HG03108 (cell line): ENCODE results near the gene LRRC8B.
"Not testable (repeated sequence)": the region's sequence is repeated elsewhere in the genome, so short reads cannot be mapped to it uniquely, and the experiment has no call there.

Experiments
- ATAC-seq: cut with Tn5 transposase; IDR thresholded peaks from one replicate; pipeline ENCODE4 v1.9.1; 2021; ENCODE audit warnings: moderate library complexity; ENCODE audit not compliant: unreplicated experiment

Gene LRRC8B

DNA sequence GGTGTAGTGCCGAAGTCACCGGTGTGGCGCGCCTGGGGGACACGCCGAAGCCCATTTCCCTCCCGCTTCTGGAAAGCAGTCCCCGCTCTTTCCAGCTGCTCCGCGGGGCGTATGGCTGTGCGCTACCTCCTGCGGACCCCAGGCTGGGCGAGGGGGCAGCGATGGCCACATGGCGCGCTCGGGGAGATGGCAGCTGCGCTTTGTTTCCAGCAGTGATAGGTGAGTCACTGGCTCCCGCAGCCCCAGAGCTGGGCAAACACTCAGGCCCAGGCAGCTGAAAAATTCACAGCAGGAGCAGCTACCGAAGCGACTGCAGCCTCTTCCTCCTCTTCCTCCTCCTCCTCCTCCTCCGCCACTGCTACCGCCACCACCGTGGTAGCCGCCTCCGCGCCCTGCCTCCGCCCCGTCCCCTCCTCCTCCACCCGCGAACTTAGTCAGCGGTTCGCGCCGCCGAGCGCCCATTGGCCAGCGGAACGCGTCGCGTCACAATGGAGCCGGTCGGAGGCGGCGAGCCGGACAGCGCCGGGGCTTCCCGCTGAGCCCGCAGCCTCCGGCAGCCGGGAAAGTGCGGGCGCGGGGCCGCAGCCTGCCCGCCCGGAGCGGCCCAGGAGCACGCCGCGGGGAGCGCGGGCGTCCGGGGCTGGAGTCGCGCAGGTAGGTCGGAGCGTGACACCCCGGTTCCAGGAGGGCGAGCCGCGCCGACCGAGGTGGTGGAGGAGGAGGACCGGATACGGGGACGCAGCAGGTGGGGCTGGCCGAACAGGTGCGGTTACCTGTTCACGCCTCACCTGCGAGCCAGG is at the start of gene LRRC8B:
Gene LRRC8B (plus strand): TSS at position 461 of the 800 bp plus-strand sequence. CDS start 57,822 bp downstream, outside the sequence.
- peak; percentile 88 for ATAC-seq

DNA sequence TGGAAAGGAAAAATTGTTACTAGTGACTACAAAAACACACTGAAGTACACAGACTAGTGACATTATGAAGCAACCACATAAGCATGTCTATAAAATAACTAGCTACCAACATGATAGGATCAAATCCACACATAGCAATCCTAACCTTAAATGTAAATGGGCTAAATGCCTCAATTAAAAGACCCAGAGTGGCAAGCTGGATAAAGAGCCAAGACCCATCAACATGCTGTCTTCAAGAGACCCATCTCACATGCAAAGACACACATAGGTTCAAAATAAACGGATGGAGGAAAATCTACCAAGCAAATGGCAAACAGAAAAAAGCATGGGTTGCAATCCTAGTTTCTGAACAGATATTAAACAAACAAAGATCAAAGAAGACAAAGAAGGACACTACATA is 49.4 kb upstream of the LRRC8B start:
- no peak for ATAC-seq

DNA sequence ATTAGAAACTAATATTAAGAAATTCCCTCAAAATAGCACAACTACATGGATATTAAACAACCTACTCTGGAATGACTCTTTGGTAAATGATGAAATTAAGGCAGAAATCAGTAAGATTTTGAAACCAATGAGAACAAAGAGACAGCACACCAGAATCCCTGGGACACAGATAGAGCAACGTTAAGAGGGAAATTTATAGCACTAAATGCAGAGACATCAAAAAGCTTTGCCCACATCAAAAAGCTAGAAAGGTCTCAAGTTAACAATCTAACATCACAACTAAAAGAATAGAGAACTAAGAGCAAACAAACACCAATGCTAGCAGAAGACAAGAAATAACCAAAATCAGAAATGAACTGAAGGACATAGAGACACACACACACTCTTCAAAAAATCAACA is 48.6 kb upstream of the LRRC8B start:
- ATAC-seq: no peak

DNA sequence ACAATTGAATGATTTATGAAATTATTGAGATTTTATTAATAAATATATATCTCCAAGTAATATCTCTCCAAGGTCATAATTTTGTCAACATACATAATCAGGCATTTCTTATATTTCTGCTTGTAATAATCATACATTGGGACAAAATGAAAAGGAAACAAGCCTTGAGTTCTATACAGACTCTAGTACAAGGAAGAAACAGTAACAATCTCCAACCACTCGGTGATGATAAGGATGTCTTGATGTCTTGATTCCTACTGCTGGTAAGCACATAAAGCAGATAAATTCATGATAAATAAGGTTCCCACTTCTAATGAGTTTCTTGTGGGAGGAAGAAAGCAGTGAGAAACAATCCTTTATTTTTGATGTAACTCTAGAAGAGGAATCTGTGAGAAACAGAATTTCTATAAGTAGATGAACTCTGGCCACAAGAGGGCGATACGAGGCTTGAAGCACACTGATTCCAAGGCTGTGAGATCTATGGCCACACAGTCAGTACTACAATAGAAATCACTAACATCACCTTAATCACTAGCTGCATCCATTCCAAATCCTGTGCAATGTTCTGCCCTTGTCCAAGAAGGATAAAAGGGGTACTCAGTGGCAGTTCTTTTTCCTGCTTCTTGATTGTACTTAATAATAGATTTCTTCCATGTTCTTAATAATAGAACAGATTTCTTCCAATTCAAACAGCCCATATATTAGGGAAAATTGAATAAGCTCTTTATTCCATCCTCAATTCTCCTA is 41.4 kb upstream of the LRRC8B start:
- ATAC-seq: peak; percentile 70

DNA sequence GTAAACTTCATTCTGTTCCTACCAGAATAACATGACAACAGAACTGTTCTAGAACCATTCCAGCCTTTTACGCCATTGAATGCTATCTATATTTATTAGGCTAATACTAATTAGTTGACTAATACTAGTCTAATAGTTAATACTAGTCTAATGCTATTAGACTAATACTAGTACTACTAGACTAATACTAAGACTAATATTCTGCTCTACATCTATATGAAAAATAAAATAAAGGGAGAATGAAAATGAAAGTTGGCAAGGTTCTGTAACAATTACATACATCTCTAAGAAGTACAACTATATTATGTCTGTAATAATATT is 40.9 kb upstream of the LRRC8B start:
- no peak for ATAC-seq

DNA sequence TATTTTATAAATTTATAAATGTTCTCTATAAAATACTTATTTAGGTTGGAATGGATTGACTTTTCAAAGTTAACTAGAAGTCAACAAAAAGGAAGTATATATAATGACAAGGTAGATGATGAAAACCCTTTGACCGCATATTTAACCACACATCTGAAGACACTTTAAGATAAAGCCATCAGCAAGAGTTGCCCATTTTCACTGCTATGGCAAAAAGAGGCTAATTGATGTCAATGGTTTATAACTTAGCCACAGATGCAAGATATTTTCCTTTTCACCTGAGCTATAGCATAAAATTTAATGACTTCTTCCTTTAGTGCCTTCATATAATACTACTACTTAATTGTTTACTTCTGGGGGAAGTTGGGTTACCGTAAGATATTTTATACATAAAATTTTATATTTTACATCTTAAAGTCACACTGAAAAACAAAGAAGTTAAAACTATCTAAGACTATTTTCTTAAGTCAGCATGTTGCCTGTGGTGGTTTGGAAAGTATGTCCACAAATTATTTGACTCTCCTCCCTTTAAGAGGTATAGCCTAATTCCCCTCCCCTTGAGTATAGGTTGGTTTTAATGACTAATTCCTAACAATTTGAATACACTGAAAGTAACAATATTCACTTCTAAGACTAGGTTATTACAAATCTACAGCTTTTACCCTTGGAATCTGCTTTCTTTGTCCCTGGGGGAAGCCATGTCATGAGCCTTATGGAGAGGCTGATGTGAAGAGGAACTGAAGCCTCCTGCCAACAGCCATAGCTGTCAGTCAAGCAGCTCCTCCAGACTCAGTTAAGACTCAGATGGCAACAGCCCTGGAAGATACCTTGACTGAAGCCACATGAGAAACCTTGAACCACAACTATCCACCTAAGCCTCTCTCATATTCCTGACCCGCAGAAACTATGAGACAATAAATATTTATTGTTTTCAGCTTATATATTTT is 40.3 kb upstream of the LRRC8B start:
- ATAC-seq: no peak

DNA sequence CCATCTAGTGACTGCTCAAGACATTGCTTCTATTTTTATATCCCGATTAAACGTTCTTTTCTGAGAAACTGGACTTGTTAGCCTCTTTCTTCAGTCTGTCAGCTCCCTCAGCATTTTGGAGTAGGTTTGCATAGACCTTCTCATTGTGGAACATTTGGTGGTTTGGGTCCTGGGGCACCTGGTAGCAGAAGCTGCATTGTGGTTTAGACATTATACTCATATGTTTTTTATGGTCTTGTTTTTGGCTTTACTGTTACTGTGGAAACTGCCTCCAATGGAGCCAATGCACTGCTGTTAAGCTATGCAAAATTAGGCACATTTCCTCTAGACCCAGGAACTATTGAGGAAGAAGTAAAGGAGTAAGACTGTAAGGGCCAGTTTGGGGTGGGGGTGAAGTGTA is 36.7 kb upstream of the LRRC8B start:
- ATAC-seq: no peak

DNA sequence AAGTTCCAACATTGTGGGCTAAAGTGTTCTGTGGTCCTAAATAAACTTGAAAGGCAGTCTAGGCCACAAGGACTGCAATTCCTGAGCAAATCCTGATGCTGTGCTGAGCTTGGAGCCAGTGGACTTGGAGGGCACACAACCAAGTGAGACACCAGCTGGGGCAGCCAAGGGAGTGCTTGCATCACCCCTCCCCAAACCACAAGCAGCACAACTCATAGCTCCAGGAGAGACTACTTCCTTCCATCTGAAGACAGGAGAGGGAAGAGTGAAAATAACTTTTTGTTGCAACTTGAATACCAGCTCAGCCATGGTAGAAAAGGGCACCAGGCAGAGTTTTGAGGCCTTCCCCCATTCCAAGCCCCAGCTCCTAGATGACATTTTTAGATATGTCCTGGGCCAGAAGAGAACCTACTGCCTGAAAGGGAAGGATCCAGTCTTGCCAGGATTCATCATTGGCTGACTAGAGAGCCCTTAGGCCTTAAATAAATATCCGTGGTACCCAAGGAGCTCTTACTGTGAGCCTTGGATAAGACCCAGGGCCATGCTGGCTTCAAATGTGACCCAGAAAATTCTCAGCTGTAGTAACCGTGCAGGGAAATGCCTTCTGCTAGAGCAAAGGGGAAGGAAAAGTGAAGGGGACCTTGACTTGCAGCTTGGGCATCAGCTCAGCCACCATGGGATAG is 35.4 kb upstream of the LRRC8B start:
- no peak for ATAC-seq

DNA sequence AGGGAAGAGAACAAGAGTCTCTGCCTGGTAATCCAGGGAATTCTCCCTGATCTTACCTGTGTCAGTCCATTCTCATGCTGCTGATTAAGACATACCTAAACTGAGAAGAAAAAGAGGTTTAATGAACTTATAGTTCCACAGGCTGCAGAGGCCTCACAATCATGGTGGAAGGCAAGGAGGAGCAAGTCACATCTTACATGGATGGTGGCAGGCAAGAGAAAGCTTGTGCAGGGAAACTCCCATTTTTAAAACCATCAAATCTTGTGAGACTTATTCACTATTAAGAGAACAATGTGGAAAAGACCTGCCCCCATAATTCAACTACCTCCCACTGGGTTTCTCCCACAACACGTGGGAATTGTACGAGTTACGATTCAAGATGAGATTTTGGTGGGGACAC is 34.2 kb upstream of the LRRC8B start:
- ATAC-seq: no peak

DNA sequence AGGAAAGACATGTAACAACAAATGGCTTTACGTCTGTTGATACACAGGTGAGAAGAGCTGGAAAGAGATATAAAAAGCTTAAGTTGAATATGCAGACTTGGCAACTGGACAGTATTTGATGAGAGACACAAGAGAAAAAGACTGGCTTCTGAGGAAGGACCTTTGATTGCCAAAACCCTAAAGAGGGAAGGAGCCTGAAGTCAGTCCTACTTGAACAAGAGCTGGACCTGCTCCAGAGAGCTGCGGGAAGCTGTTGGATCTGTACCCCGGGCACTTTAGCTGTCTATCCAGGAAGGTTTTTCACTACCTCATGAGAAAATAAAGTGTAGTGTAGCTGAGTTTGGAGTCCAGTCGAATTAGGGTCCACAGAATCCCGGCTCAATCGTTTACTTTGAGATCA is 25.3 kb upstream of the LRRC8B start:
- no peak for ATAC-seq

DNA sequence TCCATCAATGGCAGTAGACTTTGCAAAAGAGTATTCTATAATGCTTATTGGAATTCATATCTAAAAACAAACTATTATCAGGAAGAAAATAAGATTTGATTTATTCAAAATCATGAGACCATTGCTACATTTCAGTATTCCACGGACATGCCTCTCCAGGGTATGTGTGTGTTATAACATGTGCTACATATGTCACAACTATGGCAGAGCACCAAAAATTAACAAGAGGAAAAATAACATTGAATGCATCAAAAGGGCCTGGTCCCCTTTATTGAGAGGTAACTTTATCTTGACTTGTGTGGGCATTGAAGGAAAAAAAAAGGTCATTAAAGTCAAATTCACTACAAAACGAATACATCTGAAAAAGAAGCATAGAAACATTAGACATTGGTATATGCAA is 22.6 kb upstream of the LRRC8B start:
- no peak for ATAC-seq

DNA sequence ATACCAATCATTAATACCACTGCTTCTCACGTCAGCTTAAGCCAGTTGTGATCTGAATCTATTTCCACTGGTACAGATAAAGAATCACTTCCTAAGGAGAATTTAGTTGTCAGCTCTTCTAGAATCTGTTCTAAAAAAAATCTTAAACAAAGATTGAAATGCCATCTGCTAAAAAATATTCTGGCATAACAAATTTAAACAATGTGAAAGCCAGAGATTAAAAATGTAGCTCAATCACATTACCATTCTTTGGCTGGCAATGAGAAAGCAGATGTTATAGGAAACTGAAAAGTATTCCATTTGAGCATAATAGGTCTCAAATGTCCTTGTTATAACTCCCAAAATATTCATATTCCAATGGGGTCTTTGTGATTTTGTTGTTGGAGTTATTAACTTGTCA is 21.7 kb upstream of the LRRC8B start:
- ATAC-seq: no peak

DNA sequence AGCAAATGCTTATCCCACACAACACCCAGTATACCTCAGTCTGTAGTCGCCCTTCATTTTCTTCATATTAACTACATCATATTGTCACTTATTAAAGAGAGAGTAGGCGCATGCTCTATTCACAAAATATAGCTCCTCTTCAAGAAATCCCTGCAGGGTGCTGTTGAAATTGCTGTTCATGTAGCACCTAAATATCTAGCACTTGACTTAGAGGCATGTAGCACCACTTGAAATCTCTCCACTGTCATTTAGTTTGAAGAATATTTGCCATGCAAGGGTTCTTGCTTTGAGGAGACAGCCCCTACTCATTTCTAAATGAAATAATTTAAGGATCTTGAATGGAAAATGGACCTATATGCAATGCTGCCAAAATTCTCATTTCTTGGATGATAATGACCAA is 20.9 kb upstream of the LRRC8B start:
- no peak for ATAC-seq

DNA sequence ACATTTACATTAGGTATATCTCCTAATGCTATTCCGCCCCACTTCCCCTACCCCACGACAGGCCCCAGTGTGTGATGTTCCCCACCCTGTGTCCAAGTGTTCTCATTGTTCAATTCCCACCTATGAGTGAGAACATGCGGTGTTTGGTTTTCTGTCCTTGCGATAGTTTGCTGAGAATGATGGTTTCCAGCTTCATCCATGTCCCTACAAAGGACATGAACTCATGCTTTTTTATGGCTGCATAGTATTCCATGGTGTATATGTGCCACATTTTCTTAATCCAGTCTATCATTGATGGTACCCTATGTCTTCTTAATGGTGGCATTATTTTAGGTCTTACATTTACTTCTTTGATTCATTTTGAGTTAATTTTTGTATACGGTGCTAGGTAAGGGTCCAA is 14.6 kb upstream of the LRRC8B start:
- ATAC-seq: not testable (repeated sequence)

DNA sequence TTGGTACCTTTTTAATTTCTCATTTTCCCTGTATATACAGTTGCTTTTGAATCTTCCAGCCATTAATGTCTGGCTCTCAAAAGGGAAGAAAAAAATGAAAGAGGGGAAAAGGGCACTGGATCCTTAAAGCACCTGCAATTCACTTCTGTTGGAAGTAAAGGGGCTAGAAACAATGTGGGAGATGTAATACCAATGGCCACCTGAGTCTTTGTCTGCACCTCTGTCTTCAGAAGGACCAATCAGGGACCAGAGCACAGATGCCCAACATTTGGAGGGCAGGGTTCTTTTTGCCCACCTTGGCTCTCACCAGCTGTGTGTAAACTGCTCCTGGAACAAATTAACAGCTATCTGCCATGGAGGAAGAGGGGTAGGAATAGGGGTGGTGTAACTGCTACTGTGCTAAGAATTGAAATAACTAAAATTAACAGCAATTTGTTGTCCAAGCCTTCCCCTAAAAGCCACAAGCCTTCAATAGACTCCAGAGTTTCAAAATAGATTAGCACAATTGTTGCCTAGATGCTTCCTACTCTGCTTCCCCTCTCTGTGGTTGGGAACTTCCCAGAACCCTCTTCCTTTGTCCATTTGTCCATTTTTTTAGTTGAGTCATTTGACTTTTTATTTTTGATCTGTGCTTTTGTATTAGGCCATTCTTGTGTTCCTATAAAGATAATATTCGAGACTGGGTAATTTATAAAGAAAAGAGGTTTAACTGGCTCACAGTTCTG is 11.5 kb upstream of the LRRC8B start:
- ATAC-seq: no peak

DNA sequence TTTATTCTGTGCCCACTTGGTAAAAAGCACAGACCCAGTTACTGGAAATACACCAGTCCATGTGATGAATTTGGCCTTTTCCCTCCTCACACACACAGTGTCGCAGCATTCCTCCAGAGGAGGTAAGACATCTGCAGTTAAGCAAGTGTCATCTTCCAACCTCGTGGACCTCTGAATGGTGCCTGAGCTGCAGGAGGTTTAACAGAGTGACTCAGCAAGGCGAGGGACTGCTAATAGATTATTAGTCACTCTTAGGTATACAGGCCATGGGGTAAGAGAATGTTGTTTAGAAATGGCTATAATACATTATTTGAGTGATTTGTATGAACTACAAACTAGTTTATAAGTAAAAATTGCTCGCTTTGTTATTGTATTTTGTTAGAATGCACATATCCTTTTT is 8.6 kb upstream of the LRRC8B start:
- ATAC-seq: no peak

DNA sequence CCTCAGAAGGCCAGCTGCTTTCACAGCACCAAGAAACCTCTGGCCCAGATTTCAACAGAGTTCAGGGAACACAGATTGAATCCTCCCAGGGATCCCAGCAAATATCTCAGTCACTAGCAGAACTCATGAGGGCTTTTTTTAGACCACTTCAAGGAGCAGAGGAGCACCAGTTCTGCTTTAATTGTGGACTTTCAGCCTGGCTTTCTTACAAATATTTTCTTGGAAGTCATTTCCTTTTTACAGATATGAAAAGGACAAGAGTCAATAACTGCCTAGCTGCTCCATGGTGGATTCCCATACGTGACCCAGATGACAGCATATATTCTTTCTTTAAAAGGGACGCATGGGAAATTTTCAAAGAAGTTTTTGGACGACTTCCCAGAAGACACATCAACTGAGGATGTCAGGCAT is 6.4 kb upstream of the LRRC8B start:
- no peak for ATAC-seq

DNA sequence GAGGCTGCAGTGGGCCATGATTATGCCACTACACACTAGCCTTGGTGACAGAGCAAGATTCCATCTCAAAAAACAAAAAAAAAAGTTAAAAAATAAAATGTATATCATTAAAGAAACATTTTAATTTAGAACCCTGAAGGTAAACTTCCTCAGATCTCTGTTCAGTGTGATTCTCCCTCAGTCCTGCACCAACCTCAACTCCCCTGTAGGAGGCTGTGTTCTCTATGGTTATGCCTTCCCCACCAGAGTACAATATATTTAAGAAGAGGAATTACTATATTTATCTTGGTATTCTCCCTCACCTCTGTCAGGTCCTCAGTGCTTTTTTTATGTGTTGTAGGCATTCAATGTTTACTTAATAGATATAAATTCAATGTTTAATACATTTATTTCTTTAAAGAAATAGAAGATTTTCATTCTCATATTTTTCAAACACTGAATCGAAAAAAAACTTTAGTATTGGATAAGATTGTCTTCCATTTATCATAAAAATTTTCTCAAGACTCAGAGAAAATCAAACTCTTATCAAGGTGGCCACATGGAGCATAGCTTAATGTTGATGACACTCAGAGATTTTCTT is 4.8 kb upstream of the LRRC8B start:
- no peak for ATAC-seq

DNA sequence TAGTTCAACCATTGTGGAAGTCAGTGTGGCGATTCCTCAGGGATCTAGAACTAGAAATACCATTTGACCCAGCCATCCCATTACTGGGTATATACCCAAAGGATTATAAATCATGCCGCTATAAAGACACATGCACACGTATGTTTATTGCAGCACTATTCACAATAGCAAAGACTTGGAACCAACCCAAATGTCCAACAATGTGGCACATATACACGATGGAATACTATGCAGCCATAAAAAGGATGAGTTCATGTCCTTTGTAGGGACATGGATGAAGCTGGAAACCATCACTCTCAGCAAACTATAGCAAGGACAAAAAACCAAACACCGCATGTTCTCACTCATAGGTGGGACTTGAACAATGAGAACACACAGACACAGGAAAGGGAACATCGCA is 2.7 kb upstream of the LRRC8B start:
- not testable (repeated sequence) for ATAC-seq
